22Rv1 (cell line): ENCODE data around the gene RPRML.

Experiments used
- ZFX ChIP-seq: fragments of 450-650 bp; IDR thresholded peaks from 2 replicates; pipeline ENCODE4 v1.6.1; 2017; ENCODE audit warnings: antibody characterized with exemption, borderline replicate concordance
- TF ChIP-seq, protein P1 (sequence below): fragments of 450-650 bp; IDR thresholded peaks from 2 replicates; pipeline ENCODE4 v1.5.1; 2017; ENCODE audit warnings: mild to moderate bottlenecking

DNA sequence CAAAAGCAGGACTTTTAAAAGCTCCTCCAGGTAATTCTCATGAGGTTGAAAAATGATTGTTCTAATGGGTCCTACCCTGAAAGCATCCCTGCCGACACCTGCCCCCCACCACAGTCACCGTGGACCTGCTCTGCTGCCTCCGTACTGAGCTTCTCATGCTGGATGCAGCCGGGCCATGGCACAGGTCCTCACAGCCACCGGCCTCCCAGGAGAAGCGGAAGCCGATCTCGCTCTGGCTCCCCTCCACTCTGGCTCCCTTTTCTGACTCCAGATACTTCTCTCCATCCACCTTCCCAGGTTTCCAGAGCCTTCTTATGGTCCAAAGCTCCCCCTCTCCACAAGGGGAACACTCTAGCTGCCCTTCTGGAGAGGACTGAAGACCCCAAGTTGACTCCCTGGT lies 10.2 kb downstream of the RPRML start:
- TF ChIP-seq, protein P1, sequence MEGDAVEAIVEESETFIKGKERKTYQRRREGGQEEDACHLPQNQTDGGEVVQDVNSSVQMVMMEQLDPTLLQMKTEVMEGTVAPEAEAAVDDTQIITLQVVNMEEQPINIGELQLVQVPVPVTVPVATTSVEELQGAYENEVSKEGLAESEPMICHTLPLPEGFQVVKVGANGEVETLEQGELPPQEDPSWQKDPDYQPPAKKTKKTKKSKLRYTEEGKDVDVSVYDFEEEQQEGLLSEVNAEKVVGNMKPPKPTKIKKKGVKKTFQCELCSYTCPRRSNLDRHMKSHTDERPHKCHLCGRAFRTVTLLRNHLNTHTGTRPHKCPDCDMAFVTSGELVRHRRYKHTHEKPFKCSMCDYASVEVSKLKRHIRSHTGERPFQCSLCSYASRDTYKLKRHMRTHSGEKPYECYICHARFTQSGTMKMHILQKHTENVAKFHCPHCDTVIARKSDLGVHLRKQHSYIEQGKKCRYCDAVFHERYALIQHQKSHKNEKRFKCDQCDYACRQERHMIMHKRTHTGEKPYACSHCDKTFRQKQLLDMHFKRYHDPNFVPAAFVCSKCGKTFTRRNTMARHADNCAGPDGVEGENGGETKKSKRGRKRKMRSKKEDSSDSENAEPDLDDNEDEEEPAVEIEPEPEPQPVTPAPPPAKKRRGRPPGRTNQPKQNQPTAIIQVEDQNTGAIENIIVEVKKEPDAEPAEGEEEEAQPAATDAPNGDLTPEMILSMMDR = no peak
- no peak for TF ChIP-seq ZFX
